ENCODE measurements around the gene SERPINB10. TPM values are rescaled to one million over a fixed set of nuclear protein-coding genes. Genes with fewer than 3 reads are reported as not detected.

Gene SERPINB10
- total RNA-seq, 2 experiments from 2014 or later: not detected

DNA sequence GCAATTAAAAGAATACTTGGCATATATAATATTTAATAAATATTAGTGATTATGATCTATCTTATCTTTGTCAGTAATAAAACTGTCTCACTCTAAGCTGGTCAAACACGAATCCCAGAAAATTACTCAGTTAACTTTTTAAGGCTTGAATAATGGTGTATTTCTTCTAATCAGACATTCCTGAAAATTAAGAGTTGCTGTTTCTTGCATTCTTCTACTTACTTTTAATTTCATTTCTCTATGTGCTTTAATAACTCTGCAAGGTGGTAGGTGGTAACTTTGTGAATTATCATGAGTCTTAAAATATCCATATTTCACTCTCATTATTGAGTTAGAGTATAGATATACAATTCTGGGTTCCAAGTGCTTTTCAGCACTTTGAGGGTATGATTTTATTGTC is 3.1 kb upstream of the SERPINB10 start:
- intact Hi-C loops (cut with DNase I, micrococcal nuclease): no loop called here
- POLR2A ChIA-PET: no interaction called here
- H3K27ac ChIP-seq (ENCODE audit: low read depth in 1 of 2, low read length in 2 of 2): no peak overlapping the region
- Mint-ChIP-seq H3K27ac (no peak overlapping the region), H3K9me3 (no peaks in the 10 kb centered on the region), H3K4me3 (no peak overlapping the region), H3K27me3 (peaks cover 27% of the 10 kb centered on the region), H3K36me3 (ENCODE audit: low read depth) (no peaks in the 10 kb centered on the region), H3K4me1 (ENCODE audit: low read depth) (no peaks in the 10 kb centered on the region)
- no peak for DNase-seq
- no peaks in the 10 kb centered on the region for H3K4me1 ChIP-seq (ENCODE audit: insufficient read depth, low read length)
- CTCF ChIA-PET: no interaction called here
- H3K9me3 ChIP-seq (ENCODE audit: control insufficient read depth in 1 of 2, insufficient read depth in 1 of 2, low read length in 2 of 2): no peaks in the 10 kb centered on the region
- no peaks in the 10 kb centered on the region for H3K36me3 ChIP-seq (ENCODE audit: insufficient read depth, low read length)
- H3K4me3 ChIP-seq (ENCODE audit: low read length): no peak overlapping the region
- TF ChIP-seq, protein P1, sequence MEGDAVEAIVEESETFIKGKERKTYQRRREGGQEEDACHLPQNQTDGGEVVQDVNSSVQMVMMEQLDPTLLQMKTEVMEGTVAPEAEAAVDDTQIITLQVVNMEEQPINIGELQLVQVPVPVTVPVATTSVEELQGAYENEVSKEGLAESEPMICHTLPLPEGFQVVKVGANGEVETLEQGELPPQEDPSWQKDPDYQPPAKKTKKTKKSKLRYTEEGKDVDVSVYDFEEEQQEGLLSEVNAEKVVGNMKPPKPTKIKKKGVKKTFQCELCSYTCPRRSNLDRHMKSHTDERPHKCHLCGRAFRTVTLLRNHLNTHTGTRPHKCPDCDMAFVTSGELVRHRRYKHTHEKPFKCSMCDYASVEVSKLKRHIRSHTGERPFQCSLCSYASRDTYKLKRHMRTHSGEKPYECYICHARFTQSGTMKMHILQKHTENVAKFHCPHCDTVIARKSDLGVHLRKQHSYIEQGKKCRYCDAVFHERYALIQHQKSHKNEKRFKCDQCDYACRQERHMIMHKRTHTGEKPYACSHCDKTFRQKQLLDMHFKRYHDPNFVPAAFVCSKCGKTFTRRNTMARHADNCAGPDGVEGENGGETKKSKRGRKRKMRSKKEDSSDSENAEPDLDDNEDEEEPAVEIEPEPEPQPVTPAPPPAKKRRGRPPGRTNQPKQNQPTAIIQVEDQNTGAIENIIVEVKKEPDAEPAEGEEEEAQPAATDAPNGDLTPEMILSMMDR (IDR thresholded peaks at IDR 0.05): no peak
- H3K27me3 ChIP-seq (ENCODE audit: control insufficient read depth in 1 of 2, insufficient read depth in 2 of 2, low read length in 2 of 2): no peaks in the 10 kb centered on the region
- no peak for ATAC-seq (ENCODE audit: poor library complexity)

DNA sequence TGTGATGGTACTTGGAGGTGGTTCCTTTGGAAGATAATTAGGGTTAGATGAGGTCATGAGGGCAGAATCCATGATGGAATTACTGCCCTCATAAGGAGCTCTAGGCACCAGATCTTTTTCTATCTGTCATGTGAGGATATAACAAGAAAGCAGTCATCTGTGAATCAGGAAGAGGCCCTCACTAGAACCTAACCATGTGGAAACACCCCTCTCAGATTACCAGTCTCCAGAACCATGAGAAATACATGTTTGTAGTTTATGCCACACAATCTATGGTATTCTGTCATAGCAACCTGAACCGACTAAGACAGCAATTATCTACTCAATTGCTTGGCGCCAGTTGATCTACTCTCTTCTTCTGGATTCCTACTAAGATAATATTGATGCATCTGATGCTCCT is 2.4 kb upstream of the SERPINB10 start:
- CTCF ChIA-PET: no interaction called here
- TF ChIP-seq, protein P1 (IDR thresholded peaks at IDR 0.05): no peak
- no peak overlapping the region for H3K27ac Mint-ChIP-seq

DNA sequence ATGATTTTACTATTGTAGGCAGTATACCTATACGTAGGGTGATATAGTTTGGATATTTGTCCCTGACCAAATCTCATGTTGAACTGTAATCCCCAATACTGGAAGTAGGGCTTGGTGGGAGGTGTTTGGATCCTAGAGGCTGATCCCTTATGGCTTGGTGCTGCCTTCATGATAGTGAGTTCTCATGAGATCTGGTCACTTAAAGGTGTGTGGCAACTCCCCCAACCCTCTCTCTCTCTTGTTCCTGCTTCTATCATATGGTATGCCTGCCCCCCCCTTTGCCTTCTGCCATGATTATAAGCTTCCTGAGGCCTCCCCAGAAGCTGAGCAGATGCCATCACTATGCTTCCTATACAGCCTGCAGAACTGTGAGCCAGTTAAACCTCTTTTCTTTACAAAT is 1.7 kb upstream of the SERPINB10 start:
- no peaks in the 10 kb centered on the region for H3K4me1 ChIP-seq (ENCODE audit: insufficient read depth, low read length)
- no peaks in the 10 kb centered on the region for H3K4me1 Mint-ChIP-seq (ENCODE audit: low read depth)
- ChIA-PET POLR2A (no interaction called here), CTCF (no interaction called here)
- no peak overlapping the region for H3K4me3 Mint-ChIP-seq
- H3K36me3 Mint-ChIP-seq (ENCODE audit: low read depth): no peaks in the 10 kb centered on the region
- H3K27me3 ChIP-seq (ENCODE audit: control insufficient read depth in 1 of 2, insufficient read depth in 2 of 2, low read length in 2 of 2): no peaks in the 10 kb centered on the region
- TF ChIP-seq, protein P1 (IDR thresholded peaks at IDR 0.05): no peak
- no peak for ATAC-seq (ENCODE audit: poor library complexity)
- no peaks in the 10 kb centered on the region for H3K9me3 Mint-ChIP-seq
- H3K9me3 ChIP-seq (ENCODE audit: control insufficient read depth in 1 of 2, insufficient read depth in 1 of 2, low read length in 2 of 2): no peaks in the 10 kb centered on the region
- no peak overlapping the region for H3K27ac Mint-ChIP-seq
- H3K4me3 ChIP-seq (ENCODE audit: low read length): no peak overlapping the region
- no peak overlapping the region for H3K27ac ChIP-seq (ENCODE audit: low read depth in 1 of 2, low read length in 2 of 2)
- H3K36me3 ChIP-seq (ENCODE audit: insufficient read depth, low read length): no peaks in the 10 kb centered on the region
- intact Hi-C loops (cut with DNase I, micrococcal nuclease): no loop called here
- peaks cover 27% of the 10 kb centered on the region for H3K27me3 Mint-ChIP-seq
- DNase-seq: no peak

More for the DNA sequence above, 2.4 kb upstream of the SERPINB10 start:
- no peak overlapping the region for H3K4me3 Mint-ChIP-seq
- no peaks in the 10 kb centered on the region for H3K4me1 Mint-ChIP-seq (ENCODE audit: low read depth)
- no peaks in the 10 kb centered on the region for H3K36me3 Mint-ChIP-seq (ENCODE audit: low read depth)
- no peak for DNase-seq
- H3K4me3 ChIP-seq (ENCODE audit: low read length): no peak overlapping the region
- H3K36me3 ChIP-seq (ENCODE audit: insufficient read depth, low read length): no peaks in the 10 kb centered on the region
- no peak for ATAC-seq (ENCODE audit: poor library complexity)
- no peaks in the 10 kb centered on the region for H3K9me3 Mint-ChIP-seq
- intact Hi-C loops (cut with DNase I, micrococcal nuclease): no loop called here
- peaks cover 27% of the 10 kb centered on the region for H3K27me3 Mint-ChIP-seq
- no peaks in the 10 kb centered on the region for H3K9me3 ChIP-seq (ENCODE audit: control insufficient read depth in 1 of 2, insufficient read depth in 1 of 2, low read length in 2 of 2)
- POLR2A ChIA-PET: no interaction called here
- H3K27me3 ChIP-seq (ENCODE audit: control insufficient read depth in 1 of 2, insufficient read depth in 2 of 2, low read length in 2 of 2): no peaks in the 10 kb centered on the region
- H3K27ac ChIP-seq (ENCODE audit: low read depth in 1 of 2, low read length in 2 of 2): no peak overlapping the region
- H3K4me1 ChIP-seq (ENCODE audit: insufficient read depth, low read length): no peaks in the 10 kb centered on the region
